Measurements from ENCODE around the gene IRS1. TPM values are rescaled to one million over a fixed set of nuclear protein-coding genes. Genes with fewer than 3 reads are reported as not detected.

IRS1 gene
- polyA plus RNA-seq, 1 donor (not counting 4 experiments of a cell fraction or from before 2014, with no cell fraction given) = 11.2 TPM

DNA sequence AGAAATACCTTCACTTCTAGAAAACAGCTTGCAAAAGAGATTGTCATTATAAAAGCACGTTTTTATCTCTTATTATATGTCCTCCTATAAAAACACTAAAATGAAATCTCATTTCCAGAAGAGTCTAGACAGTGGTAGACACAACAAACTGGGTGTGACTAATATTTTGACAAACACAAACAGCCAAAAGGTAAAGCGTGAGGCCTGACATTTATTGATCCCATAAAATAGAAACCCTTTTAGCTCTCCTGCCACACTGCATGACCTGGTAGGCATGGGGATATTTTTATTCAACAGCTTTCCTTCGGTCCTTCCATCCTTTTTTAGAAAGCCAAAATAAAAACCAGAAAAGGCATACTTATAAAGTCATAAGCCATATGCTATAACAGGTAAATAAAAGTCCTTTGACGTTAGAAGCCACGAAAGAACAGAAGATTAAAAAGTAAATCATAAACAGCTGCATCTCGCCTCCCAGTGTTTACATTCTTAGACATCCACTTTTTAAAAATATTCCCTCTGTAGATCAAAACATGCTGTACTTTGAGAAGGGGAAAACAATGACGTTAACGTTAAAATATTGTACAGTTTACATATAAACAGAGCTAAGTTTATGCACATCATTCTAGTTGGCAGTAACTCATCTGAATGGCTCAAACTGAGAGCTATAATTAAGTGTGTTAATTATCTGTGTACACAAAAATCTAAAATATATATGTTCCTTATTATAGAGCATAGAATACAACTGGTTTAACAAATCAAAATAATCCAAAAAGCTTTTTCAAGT, 44.6 kb downstream of the IRS1 start:
- DNase-seq (ENCODE audit: low read depth, low spot score) = no peak
- peak overlapping the region; percentile 93 for H3K27ac ChIP-seq (ENCODE audit: control insufficient read depth, insufficient read depth, low read length)
- no peaks in the 10 kb centered on the region for H3K36me3 ChIP-seq (ENCODE audit: control insufficient read depth in 2 of 2, extremely low read depth in 1 of 2, insufficient read depth in 2 of 2, low read length in 2 of 2)
- H3K79me2 ChIP-seq (ENCODE audit: control insufficient read depth, insufficient read depth, low read length) = peaks cover 58% of the 10 kb centered on the region
- no peak for FAIRE-seq
- peaks cover 36% of the 10 kb centered on the region for H3K4me1 ChIP-seq (ENCODE audit: control insufficient read depth, extremely low read depth, insufficient read depth, low read length)
- TF ChIP-seq CTCF (optimal IDR thresholded peaks at IDR 0.05 in 1 of 3, IDR thresholded peaks at IDR 0.05 in 1 of 3, conservative IDR thresholded peaks at IDR 0.05 in 1 of 3; ENCODE audit: extremely low read depth in 1 of 3, insufficient read depth in 2 of 3, low read length in 3 of 3) (no peak), EZH2 (IDR thresholded peaks at IDR 0.05; ENCODE audit: low read length) (no peak)
- no peak overlapping the region for H2AFZ ChIP-seq (ENCODE audit: control insufficient read depth, low read length)
- H3K9me1 ChIP-seq (ENCODE audit: control insufficient read depth, extremely low read depth, insufficient read depth, low read length) = no peaks in the 10 kb centered on the region
- H3K9me3 ChIP-seq (ENCODE audit: control insufficient read depth, low read depth, low read length) = no peaks in the 10 kb centered on the region
- H4K20me1 ChIP-seq (ENCODE audit: control insufficient read depth, extremely low read depth, insufficient read depth, low read length) = no peaks in the 10 kb centered on the region
- dilution Hi-C loops (cut with MboI; ENCODE audit: extremely low pct_ligation_motif_present, low sequenced_read_pairs) = no loop called here
- H3K4me3 ChIP-seq (ENCODE audit: control insufficient read depth in 2 of 3, extremely low read depth in 1 of 3, insufficient read depth in 2 of 3, low read depth in 1 of 3, low read length in 3 of 3) = no peak overlapping the region
- H3K9ac ChIP-seq (ENCODE audit: control insufficient read depth, extremely low read depth, insufficient read depth, low read length) = peak overlapping the region; percentile 77
- H3K27me3 ChIP-seq (ENCODE audit: control insufficient read depth, extremely low read depth, insufficient read depth, low read length) = no peaks in the 10 kb centered on the region
- peak overlapping the region; percentile 47 for H3K4me2 ChIP-seq (ENCODE audit: control insufficient read depth, extremely low read depth, insufficient read depth, low read depth, low read length)

DNA sequence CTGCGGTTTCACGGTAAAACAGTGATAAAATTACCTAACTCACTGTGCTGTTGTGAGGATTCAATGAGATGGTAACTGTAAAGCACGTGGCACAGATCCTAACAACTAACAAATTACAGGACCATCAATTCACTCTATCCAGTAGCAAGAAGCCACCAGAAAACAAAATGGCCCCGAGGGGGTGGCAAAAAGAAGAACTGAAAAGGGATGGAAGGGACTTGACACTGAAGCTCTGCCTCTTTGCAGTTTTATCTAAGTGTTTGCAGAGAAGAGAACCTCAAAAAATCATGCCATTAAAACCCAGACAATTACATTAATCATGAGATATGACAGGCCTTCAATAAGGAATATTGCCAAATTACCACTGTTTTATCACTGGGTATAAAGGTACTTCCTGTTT, 46.7 kb downstream of the IRS1 start:
- H2AFZ ChIP-seq (ENCODE audit: control insufficient read depth, low read length) = no peak overlapping the region
- dilution Hi-C loops (cut with MboI; ENCODE audit: extremely low pct_ligation_motif_present, low sequenced_read_pairs) = no loop called here
- H3K27ac ChIP-seq (ENCODE audit: control insufficient read depth, insufficient read depth, low read length) = no peak overlapping the region
- DNase-seq (ENCODE audit: low read depth, low spot score) (no peak), FAIRE-seq (no peak)
- H3K4me3 ChIP-seq (ENCODE audit: control insufficient read depth in 2 of 3, extremely low read depth in 1 of 3, insufficient read depth in 2 of 3, low read depth in 1 of 3, low read length in 3 of 3) = no peak overlapping the region
- TF ChIP-seq EZH2 (IDR thresholded peaks at IDR 0.05; ENCODE audit: low read length) (no peak), CTCF (optimal IDR thresholded peaks at IDR 0.05 in 1 of 3, IDR thresholded peaks at IDR 0.05 in 1 of 3, conservative IDR thresholded peaks at IDR 0.05 in 1 of 3; ENCODE audit: extremely low read depth in 1 of 3, insufficient read depth in 2 of 3, low read length in 3 of 3) (no peak)
- peaks cover 24% of the 10 kb centered on the region for H3K4me1 ChIP-seq (ENCODE audit: control insufficient read depth, extremely low read depth, insufficient read depth, low read length)
- no peaks in the 10 kb centered on the region for H4K20me1 ChIP-seq (ENCODE audit: control insufficient read depth, extremely low read depth, insufficient read depth, low read length)
- H3K4me2 ChIP-seq (ENCODE audit: control insufficient read depth, extremely low read depth, insufficient read depth, low read depth, low read length) = no peak overlapping the region
- H3K79me2 ChIP-seq (ENCODE audit: control insufficient read depth, insufficient read depth, low read length) = peaks cover 45% of the 10 kb centered on the region
- H3K9ac ChIP-seq (ENCODE audit: control insufficient read depth, extremely low read depth, insufficient read depth, low read length) = no peak overlapping the region
- H3K36me3 ChIP-seq (ENCODE audit: control insufficient read depth in 2 of 2, extremely low read depth in 1 of 2, insufficient read depth in 2 of 2, low read length in 2 of 2) = no peaks in the 10 kb centered on the region
- H3K9me1 ChIP-seq (ENCODE audit: control insufficient read depth, extremely low read depth, insufficient read depth, low read length) = no peaks in the 10 kb centered on the region
- no peaks in the 10 kb centered on the region for H3K27me3 ChIP-seq (ENCODE audit: control insufficient read depth, extremely low read depth, insufficient read depth, low read length)
- H3K9me3 ChIP-seq (ENCODE audit: control insufficient read depth, low read depth, low read length) = no peaks in the 10 kb centered on the region

All from keratinocyte (primary cell).